ENCODE measurements around the gene NUCB1. TPM values are rescaled to one million over a fixed set of nuclear protein-coding genes. Genes with fewer than 3 reads are reported as not detected.
A peak's percentile ranks its signal among the peaks of the same experiment; 100 is the strongest.

NUCB1 gene
- total and polyA plus RNA-seq, 9 of the 15 experiments (the other 6 are each of a cell fraction or from before 2014, with no cell fraction given), result 3.1 to 153 (median 71.7) TPM

GRCh38 chr19:48947258-48947542 lies 47.1 kb downstream of the NUCB1 start:
- no peak overlapping the region for H3K4me2 ChIP-seq (ENCODE audit: insufficient read depth, low read length)
- ChIA-PET POLR2A (no interaction called here), CTCF (ENCODE audit: low intra/inter-chr PET ratio) (no interaction called here)
- FAIRE-seq, result no peak
- 77% methylated on average over 3 of the region's 3 CpGs for WGBS (ENCODE audit: insufficient coverage, low coverage, missing lambda C conversion rate)
- BruUV-seq (replicated peaks), result no TSS peak
- H3K27ac ChIP-seq (ENCODE audit: extremely low read depth, low read depth, low read length), result no peak overlapping the region
- in situ Hi-C loops (cut with MboI) (no loop called here), intact Hi-C loops (cut with micrococcal nuclease) (no loop called here)
- no peaks in the 10 kb centered on the region for H4K20me1 ChIP-seq (replicated peaks; ENCODE audit: control insufficient read depth, insufficient read depth, low read length)
- H3K27me3 ChIP-seq (ENCODE audit: control insufficient read depth in 2 of 2, insufficient read depth in 2 of 2, low read length in 2 of 2), result no peaks in the 10 kb centered on the region
- no peak overlapping the region for H3K4me3 ChIP-seq
- H3K9me1 ChIP-seq (ENCODE audit: control insufficient read depth, insufficient read depth, low read length), result no peaks in the 10 kb centered on the region
- H3K9me3 ChIP-seq (replicated peaks; ENCODE audit: control insufficient read depth, insufficient read depth, low read depth, low read length), result peaks cover 11% of the 10 kb centered on the region
- no peak for ATAC-seq
- H3K36me3 ChIP-seq (ENCODE audit: control insufficient read depth, insufficient read depth, low read length), result no peaks in the 10 kb centered on the region; the same call in 2 of the 3 replicates
- H3K4me1 ChIP-seq (replicated peaks in 1 of 2; ENCODE audit: control insufficient read depth in 2 of 2, insufficient read depth in 2 of 2, low read length in 2 of 2), result peaks cover 26 to 28% of the 10 kb centered on the region in 2 experiments; a peak in 4 of 5 replicates
- H2AFZ ChIP-seq (ENCODE audit: low read depth, low read length), result no peak overlapping the region
- no peaks in the 10 kb centered on the region for H3K79me2 ChIP-seq (ENCODE audit: control insufficient read depth, insufficient read depth, low read length)
- no peak for DNase-seq (ENCODE audit: extremely low read depth in 1 of 4, low spot score in 3 of 4)
- H3K9ac ChIP-seq (ENCODE audit: insufficient read depth in 1 of 2, low read depth in 2 of 2, low read length in 2 of 2), result no peak overlapping the region
- TF ChIP-seq ZBTB11 (CRISPR knock-in tag; IDR thresholded peaks at IDR 0.05) (no peak), MYNN (IDR thresholded peaks at IDR 0.05) (no peak), MYNN (CRISPR knock-in tag; IDR thresholded peaks at IDR 0.05) (no peak), BACH1 (tag; IDR thresholded peaks at IDR 0.05) (no peak), CREM (IDR thresholded peaks at IDR 0.05; ENCODE audit: low read depth) (no peak), BCLAF1 (IDR thresholded peaks at IDR 0.05; ENCODE audit: borderline replicate concordance in 1 of 2, control insufficient read depth in 1 of 2, low read depth in 2 of 2, low read length in 1 of 2) (no peak), MXI1 (IDR thresholded peaks at IDR 0.05; ENCODE audit: low read depth, low read length) (no peak), MTF1 (CRISPR knock-in tag; IDR thresholded peaks at IDR 0.05; ENCODE audit: borderline replicate concordance) (no peak), XRCC3 (IDR thresholded peaks at IDR 0.05) (0 out of 2 replicates have a peak, but pooled peaks have one; percentile 61), ZNF316 (IDR thresholded peaks at IDR 0.05) (no peak), SPI1 (IDR thresholded peaks at IDR 0.05; ENCODE audit: borderline replicate concordance, low read depth, low read length) (peak; percentile 73; the same call in 1 of the 2 replicates), CBX1 (IDR thresholded peaks at IDR 0.05; ENCODE audit: low read depth) (peak; percentile 81; the same call in 1 of the 2 replicates), PCBP2 (IDR thresholded peaks at IDR 0.05; ENCODE audit: low read depth, low read length, poor library complexity, severe bottlenecking) (no peak), CXXC5 (CRISPR knock-in tag; IDR thresholded peaks at IDR 0.05) (no peak), HLTF (IDR thresholded peaks at IDR 0.05) (no peak)
- TF ChIP-seq, protein P1, sequence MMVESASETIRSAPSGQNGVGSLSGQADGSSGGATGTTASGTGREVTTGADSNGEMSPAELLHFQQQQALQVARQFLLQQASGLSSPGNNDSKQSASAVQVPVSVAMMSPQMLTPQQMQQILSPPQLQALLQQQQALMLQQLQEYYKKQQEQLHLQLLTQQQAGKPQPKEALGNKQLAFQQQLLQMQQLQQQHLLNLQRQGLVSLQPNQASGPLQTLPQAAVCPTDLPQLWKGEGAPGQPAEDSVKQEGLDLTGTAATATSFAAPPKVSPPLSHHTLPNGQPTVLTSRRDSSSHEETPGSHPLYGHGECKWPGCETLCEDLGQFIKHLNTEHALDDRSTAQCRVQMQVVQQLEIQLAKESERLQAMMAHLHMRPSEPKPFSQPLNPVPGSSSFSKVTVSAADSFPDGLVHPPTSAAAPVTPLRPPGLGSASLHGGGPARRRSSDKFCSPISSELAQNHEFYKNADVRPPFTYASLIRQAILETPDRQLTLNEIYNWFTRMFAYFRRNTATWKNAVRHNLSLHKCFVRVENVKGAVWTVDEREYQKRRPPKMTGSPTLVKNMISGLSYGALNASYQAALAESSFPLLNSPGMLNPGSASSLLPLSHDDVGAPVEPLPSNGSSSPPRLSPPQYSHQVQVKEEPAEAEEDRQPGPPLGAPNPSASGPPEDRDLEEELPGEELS (CRISPR knock-in tag; IDR thresholded peaks at IDR 0.05; ENCODE audit: borderline replicate concordance), result no peak
